ENCODE measurements around the gene OXTR.

The OXTR gene

GRCh38 chr3:8712045-8712907 is 57.1 kb downstream of the OXTR start:
- DNase-seq (ENCODE audit: low read depth in 2 of 2) = no peak

GRCh38 chr3:8709801-8710507 is 59.5 kb downstream of the OXTR start:
- DNase-seq (ENCODE audit: low read depth in 2 of 2) = no peak

- DNase-seq (ENCODE audit: low read depth in 2 of 2) = no peak
These were observed 60.1 kb downstream of the OXTR start for GRCh38 chr3:8709287-8709686.

GRCh38 chr3:8705575-8705974 is 63.8 kb downstream of the OXTR start:
- no peak for DNase-seq (ENCODE audit: low read depth in 2 of 2)

- no peak for DNase-seq (ENCODE audit: low read depth in 2 of 2)
These were observed 66.9 kb downstream of the OXTR start for GRCh38 chr3:8702560-8702959.

Measured in stimulated activated CD4-positive, alpha-beta T cell treated with anti-CD3 and anti-CD28 coated beads, Interleukin-1b, Interleukin-23, amount 100 ng/mL, for 1 hour (primary cell).